Measurements from ENCODE around the gene RBMS1. TPM values are rescaled to one million over a fixed set of nuclear protein-coding genes. Genes with fewer than 3 reads are reported as not detected.

RBMS1 gene
- total RNA-seq, 1 donor from 2014 or later, result 64.3 TPM

DNA sequence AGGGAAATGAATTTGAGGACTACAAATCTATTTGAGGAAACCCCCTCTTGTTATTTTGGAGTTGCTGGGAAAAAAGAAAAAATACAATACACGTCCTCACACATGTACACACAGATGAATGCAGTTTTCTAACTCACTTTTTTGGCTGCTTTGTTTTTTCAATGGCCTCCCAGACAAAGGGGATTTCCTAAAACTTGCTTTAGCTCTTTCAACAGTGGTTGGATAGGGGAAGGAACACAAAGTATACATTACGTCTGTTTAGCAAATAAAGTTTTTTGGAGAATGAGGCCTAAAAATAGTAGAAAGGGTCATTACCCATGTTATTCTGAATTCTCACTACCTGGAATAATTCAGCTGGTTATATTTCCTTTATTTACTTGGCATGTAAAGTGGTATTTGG lies 168.2 kb downstream of the RBMS1 start:
- DNase-seq, result no peak

- DNase-seq, result no peak
Observed at GRCh38 chr2:160324917-160325316, 168.7 kb downstream of the RBMS1 start.

DNA sequence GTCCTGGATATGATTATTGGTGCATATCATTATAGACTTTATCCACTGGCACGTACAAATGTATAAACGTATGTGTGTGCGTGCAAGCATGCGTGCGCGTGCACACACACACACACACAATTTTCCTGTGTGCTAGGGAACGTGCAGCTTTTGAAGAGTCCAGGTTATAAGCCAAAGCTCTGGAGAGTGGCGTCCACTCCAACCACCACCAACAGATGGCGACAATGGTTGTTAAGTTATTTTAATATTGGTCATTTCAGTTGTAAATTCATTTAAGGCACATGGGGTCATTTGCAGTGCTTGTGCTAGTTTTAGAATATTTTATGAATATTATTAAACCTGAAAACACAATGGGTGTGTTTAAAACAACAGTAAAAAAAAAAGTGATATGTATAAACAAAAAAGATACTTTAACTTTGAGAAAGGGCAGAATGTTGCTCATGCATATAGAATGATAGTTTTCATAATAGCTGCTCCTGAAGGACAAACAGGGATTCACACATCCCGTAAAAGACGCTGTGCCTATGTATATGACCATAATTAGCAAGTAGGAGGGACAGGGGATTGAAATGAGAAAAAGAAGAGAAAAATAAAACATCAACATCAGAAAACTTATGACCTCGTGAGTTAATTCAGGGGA lies 169.3 kb downstream of the RBMS1 start:
- peak; percentile 80 for DNase-seq

- DNase-seq, result no peak
Observed at GRCh38 chr2:160322320-160322719, 171.3 kb downstream of the RBMS1 start.

DNA sequence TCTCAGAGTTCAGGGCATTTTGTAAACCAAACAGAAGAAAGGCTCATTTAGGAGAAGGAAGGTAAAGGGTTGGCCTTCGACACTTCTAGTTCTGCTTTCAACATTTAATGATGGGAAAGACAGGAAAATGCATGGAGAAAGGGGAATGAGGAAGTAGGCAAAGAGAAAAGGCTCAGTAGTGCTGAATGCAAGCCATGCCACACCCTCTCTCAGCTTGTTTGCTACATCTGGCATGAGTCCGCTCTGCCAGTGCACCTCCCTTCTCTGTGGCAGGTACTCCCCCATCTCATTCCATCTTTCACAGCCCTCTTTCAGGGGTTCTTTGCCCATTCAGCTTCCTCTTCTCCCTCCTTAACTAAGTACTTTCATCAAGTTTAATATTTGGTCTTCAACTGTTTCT lies 172.6 kb downstream of the RBMS1 start:
- no peak for DNase-seq

DNA sequence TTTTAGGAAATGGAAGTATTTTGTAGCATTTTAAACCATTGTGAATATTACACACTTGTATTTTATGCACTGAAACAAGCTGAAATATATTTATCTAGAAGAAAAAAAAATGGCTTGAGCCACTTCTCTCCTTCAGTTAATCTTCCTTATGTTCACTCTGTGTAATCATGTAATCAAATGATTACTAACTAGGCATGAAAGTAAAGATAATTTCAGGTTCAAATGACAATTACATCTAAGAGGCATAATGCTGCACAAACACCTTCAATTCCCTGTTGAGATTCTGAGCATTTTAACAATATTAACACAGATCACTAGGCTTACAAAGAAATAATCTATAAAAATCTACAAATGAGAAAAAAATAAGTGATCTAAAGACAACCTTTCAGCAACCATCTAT lies 173.9 kb downstream of the RBMS1 start:
- DNase-seq, result no peak

- no peak for DNase-seq
Observed at GRCh38 chr2:160318218-160318617, 175.4 kb downstream of the RBMS1 start.

DNA sequence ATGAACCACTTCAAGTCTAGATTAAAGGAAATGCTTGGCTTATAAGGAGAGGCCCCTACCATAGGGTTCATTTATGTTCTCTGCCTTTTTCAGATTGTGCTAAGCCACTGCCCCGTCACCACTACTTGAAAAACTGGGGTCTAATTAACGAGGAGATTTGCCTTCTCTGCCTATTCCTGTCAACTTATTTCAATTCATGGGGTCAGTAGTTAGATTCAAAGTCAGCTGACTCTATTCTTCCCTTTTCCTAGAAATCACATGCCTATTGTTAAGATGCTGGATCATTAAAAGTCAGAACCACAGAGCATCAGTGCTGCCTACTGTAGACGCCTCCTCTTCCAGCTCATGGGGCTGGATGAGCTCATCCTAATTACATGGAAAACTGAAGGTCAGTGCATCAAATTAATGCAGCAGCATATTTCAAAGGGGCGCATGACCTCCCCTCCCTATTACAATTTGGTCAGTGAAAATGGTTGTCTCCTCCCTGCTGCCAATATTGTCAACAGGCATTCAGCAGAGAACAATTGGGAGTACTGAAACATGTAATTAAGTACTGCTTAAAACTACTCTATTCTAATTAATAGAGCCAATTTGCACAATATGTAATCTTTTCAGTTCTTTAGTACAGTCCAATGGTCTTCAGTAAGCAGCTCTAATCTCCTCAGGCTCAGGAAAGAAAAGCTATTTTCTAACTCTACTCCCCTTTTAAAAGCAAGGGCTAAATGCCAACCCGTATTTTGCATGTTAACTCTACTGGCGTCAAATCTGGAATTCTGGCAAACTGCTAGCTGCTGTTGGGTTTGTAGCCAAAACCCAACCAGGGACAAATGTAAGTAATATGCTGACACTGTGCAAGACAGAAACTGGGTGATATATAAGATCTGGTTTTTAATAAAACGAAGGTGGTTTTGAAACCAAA lies 176.2 kb downstream of the RBMS1 start:
- no peak for DNase-seq

DNA sequence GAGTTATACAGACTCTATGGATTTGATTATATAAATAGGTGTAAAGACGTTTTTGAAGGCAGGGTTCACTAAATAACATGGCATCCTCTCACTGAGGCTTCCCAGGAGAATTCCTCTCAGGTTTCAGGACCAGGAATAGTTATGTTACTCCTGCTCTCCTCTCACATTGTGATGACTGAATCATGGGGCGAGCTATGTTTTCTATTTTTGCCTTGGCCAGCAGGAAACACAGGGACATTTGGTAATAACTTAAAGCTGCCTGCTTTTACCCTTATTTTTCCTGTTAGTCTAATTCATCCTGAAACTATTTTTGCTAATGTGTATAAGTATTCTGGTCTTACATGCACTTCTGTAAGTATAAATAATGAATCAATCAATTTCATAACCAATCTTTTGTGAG lies 178.3 kb downstream of the RBMS1 start:
- DNase-seq, result peak; percentile 69

GRCh38 chr2:160310118-160310828 lies 183.3 kb downstream of the RBMS1 start:
- no peak for DNase-seq

- no peak for DNase-seq
Observed at GRCh38 chr2:160309585-160309984, 184.0 kb downstream of the RBMS1 start.

DNA sequence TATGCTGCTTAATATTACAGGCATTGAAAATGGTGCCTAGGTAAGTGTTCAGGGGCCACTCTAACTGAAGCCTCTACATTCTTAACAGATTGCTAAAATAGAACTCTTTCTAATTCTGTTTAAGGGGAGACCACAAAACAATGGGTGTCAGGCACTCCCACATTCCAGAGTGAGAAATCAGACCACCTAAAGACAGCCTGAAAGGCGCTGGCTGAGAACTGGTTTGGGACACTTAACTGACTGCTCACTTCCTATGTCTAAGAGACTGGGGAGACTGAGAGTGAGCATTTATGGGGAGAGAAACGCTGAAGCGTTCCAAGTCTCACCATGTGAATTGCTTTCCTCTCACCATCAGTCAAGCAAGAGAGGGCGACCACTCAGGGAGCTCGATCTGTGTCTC lies 184.7 kb downstream of the RBMS1 start:
- DNase-seq, result peak; percentile 76

GRCh38 chr2:160308476-160308875 lies 185.1 kb downstream of the RBMS1 start:
- peak; percentile 45 for DNase-seq

GRCh38 chr2:160306985-160307384 lies 186.6 kb downstream of the RBMS1 start:
- DNase-seq, result no peak

GRCh38 chr2:160305081-160305750 lies 188.4 kb downstream of the RBMS1 start:
- DNase-seq, result no peak

- no peak for DNase-seq
Observed at GRCh38 chr2:160303527-160303926, 190.1 kb downstream of the RBMS1 start.

DNA sequence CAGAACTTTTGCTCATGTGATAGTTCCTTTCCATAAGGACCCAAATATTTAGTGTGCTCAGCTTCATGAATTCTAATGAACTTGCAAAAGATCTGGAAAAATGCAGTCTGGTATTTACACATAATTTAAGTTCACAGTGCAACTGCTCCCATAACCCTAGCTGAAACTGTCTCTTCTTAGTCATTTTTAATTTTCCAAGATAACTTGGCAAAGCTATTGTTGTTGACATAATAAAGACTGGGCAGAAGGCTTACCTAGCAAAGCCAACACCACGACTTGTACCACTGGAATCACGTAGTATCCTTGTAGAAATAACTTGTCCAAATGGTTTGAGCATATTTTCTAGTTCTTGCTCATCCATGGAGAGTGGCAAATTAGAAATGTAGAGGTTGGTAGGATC lies 190.5 kb downstream of the RBMS1 start:
- DNase-seq, result no peak

- no peak for DNase-seq
Observed at GRCh38 chr2:160301420-160301819, 192.2 kb downstream of the RBMS1 start.

- no peak for DNase-seq
Observed at GRCh38 chr2:160300203-160300602, 193.4 kb downstream of the RBMS1 start.

DNA sequence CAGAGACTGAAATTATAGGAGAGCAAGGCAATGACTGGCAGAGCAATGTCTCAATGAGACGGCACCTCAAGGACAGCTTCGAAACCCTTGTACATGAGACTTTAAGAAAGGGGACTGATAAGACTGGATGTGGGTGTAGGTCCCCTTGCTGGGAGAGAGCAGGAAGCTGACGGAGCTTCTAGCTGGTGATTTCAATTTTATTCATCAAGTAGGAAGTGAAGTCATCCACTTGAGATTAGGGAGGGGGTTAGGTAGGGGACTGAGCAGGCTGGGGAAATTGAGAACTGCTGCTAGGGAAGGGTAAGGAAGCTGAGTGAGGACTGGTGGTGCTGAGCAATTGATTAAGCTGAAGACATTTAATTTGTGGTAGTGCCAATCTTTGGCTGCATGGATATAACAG lies 194.1 kb downstream of the RBMS1 start:
- DNase-seq, result peak; percentile 76

- DNase-seq, result no peak
Observed at GRCh38 chr2:160298960-160299359, 194.6 kb downstream of the RBMS1 start.

GRCh38 chr2:160295519-160296207 lies 197.9 kb downstream of the RBMS1 start:
- no peak for DNase-seq
